ENCODE data around the gene SDCCAG8. TPM values are rescaled to one million over a fixed set of nuclear protein-coding genes. Genes with fewer than 3 reads are reported as not detected.

Gene SDCCAG8
- total and polyA plus RNA-seq, 4 donors, result 8.5 to 25.8 (median 17.5) TPM

GRCh38 chr1:243363832-243364231 is 108.0 kb downstream of the SDCCAG8 start:
- 93% methylated on average over 1 of the region's 1 CpG for WGBS
- Histone ChIP-seq H3K4me3 (ENCODE audit: low read depth in 1 of 3, low read length in 3 of 3) (no peak overlapping the region), H3K36me3 (ENCODE audit: control insufficient read depth in 4 of 4, insufficient read depth in 3 of 4, low read depth in 1 of 4, low read length in 3 of 4) (peaks cover 0 to 2% (median under 1%) of the 10 kb centered on the region in 4 donors), H3K27ac (ENCODE audit: low read depth in 1 of 2, low read length in 2 of 2) (no peak overlapping the region), H3K4me1 (ENCODE audit: control insufficient read depth in 4 of 4, insufficient read depth in 4 of 4, low read length in 3 of 4) (peaks cover 0 to 17% (median 5%) of the 10 kb centered on the region in 4 donors), H3K27me3 (ENCODE audit: control insufficient read depth in 4 of 4, insufficient read depth in 4 of 4, low read length in 3 of 4) (no peaks in the 10 kb centered on the region), H3K9ac (ENCODE audit: low read depth in 1 of 2, low read length in 2 of 2) (no peak overlapping the region), H3K9me3 (ENCODE audit: control insufficient read depth in 4 of 4, low read length in 3 of 4) (no peaks in the 10 kb centered on the region)
- TF ChIP-seq ATF3 (IDR thresholded peaks at IDR 0.05) (no peak), EGR1 (IDR thresholded peaks at IDR 0.05; ENCODE audit: low read depth in 2 of 2) (no peak), FOXA1 (IDR thresholded peaks at IDR 0.05) (no peak), JUND (IDR thresholded peaks at IDR 0.05) (no peak), HNF4G (IDR thresholded peaks at IDR 0.05) (no peak), YY1 (IDR thresholded peaks at IDR 0.05) (no peak), HNF4A (conservative IDR thresholded peaks at IDR 0.05) (no peak), RXRA (IDR thresholded peaks at IDR 0.05) (no peak), RAD21 (IDR thresholded peaks at IDR 0.05) (no peak), MAX (IDR thresholded peaks at IDR 0.05) (no peak), REST (IDR thresholded peaks at IDR 0.05) (no peak), NR2F2 (IDR thresholded peaks at IDR 0.05) (no peak), FOXA2 (IDR thresholded peaks at IDR 0.05) (no peak)
- no peak for DNase-seq (ENCODE audit: low spot score)

- 83% methylated on average over 2 of the region's 2 CpGs for WGBS
- no peaks in the 10 kb centered on the region for H3K27me3 ChIP-seq (ENCODE audit: control insufficient read depth in 4 of 4, insufficient read depth in 4 of 4, low read length in 3 of 4)
- TF ChIP-seq TAF1 (conservative IDR thresholded peaks at IDR 0.05) (no peak), FOXA1 (IDR thresholded peaks at IDR 0.05) (no peak), RXRA (IDR thresholded peaks at IDR 0.05) (no peak), GABPA (IDR thresholded peaks at IDR 0.05 in 1 of 2, conservative IDR thresholded peaks at IDR 0.05 in 1 of 2) (no peak), FOXA2 (IDR thresholded peaks at IDR 0.05) (no peak), ZBTB33 (IDR thresholded peaks at IDR 0.05) (no peak), CTCF (IDR thresholded peaks at IDR 0.05; ENCODE audit: low read depth, low read length, missing input control) (no peak), NR2F2 (IDR thresholded peaks at IDR 0.05) (no peak), HNF4A (conservative IDR thresholded peaks at IDR 0.05) (no peak), HNF4G (IDR thresholded peaks at IDR 0.05) (no peak), REST (IDR thresholded peaks at IDR 0.05) (no peak), SP1 (IDR thresholded peaks at IDR 0.05) (no peak), YY1 (IDR thresholded peaks at IDR 0.05) (no peak), JUND (IDR thresholded peaks at IDR 0.05) (no peak), EGR1 (IDR thresholded peaks at IDR 0.05; ENCODE audit: low read depth in 2 of 2) (no peak), MAX (IDR thresholded peaks at IDR 0.05) (no peak), RAD21 (IDR thresholded peaks at IDR 0.05) (no peak), ATF3 (IDR thresholded peaks at IDR 0.05) (no peak)
- H3K36me3 ChIP-seq (ENCODE audit: control insufficient read depth in 4 of 4, insufficient read depth in 3 of 4, low read depth in 1 of 4, low read length in 3 of 4), result peaks cover 0 to 2% (median under 1%) of the 10 kb centered on the region in 4 donors
- no peak overlapping the region for H3K27ac ChIP-seq (ENCODE audit: low read depth in 1 of 2, low read length in 2 of 2)
- peaks cover 0 to 17% (median 5%) of the 10 kb centered on the region in 4 donors for H3K4me1 ChIP-seq (ENCODE audit: control insufficient read depth in 4 of 4, insufficient read depth in 4 of 4, low read length in 3 of 4)
- no peak overlapping the region for H3K9ac ChIP-seq (ENCODE audit: low read depth in 1 of 2, low read length in 2 of 2)
- H3K4me3 ChIP-seq (ENCODE audit: low read depth in 1 of 3, low read length in 3 of 3), result no peak overlapping the region
- no peaks in the 10 kb centered on the region for H3K9me3 ChIP-seq (ENCODE audit: control insufficient read depth in 4 of 4, low read length in 3 of 4)
- no peak for DNase-seq (ENCODE audit: low spot score)
Observed at GRCh38 chr1:243364330-243364729, 108.5 kb downstream of the SDCCAG8 start.
